Trophoblast cell (in vitro differentiated cells and primary cell): ENCODE results near the gene CEP164.

Source experiments
- DNase-seq, 2 donors: peaks; one replicate each; pipeline ENCODE4 v3.0.0-alpha.2; 2016
- H2AFZ ChIP-seq: 2 replicates; pipeline ENCODE4 v1.6.1; 2013; ENCODE audit warnings: low read length, moderate library complexity, mild to moderate bottlenecking; ENCODE audit not compliant: insufficient read depth, poor library complexity
- H2AK5ac ChIP-seq: 2 replicates; pipeline ENCODE4 v1.6.1; 2013; ENCODE audit warnings: mild to moderate bottlenecking, low read length
- H2BK120ac ChIP-seq: 2 replicates; pipeline ENCODE4 v1.6.1; 2013; ENCODE audit warnings: low read length, mild to moderate bottlenecking, moderate library complexity; ENCODE audit not compliant: insufficient read depth, poor library complexity
- H2BK12ac ChIP-seq: 2 replicates; pipeline ENCODE4 v1.6.1; 2013; ENCODE audit warnings: mild to moderate bottlenecking, low read length, moderate library complexity
- H2BK5ac ChIP-seq: 2 replicates; pipeline ENCODE4 v1.6.1; 2013; ENCODE audit warnings: low read length, low read depth, moderate library complexity, mild to moderate bottlenecking; ENCODE audit not compliant: poor library complexity
- H3K14ac ChIP-seq: 2 replicates; pipeline ENCODE4 v1.6.1; 2013; ENCODE audit warnings: mild to moderate bottlenecking, low read length
- H3K18ac ChIP-seq: 2 replicates; pipeline ENCODE4 v1.6.1; 2013; ENCODE audit warnings: mild to moderate bottlenecking, low read length
- H3K23ac ChIP-seq: 2 replicates; pipeline ENCODE4 v1.6.1; 2013; ENCODE audit warnings: low read length
- H3K27ac ChIP-seq: 2 replicates; pipeline ENCODE4 v1.5.1; 2013; ENCODE audit warnings: low read depth, mild to moderate bottlenecking, inconsistent platforms, low read length, moderate library complexity
- H3K27me3 ChIP-seq: 2 replicates; pipeline ENCODE4 v1.6.1; 2013; ENCODE audit warnings: inconsistent platforms, mild to moderate bottlenecking, low read length, moderate library complexity; ENCODE audit not compliant: insufficient read depth
- H3K36me3 ChIP-seq, 2 experiments: 1 replicate in 1 of 2; 2 replicates in 1 of 2; pipeline ENCODE4 v1.6.1; 2013; ENCODE audit warnings: low read length in 2 of 2, mild to moderate bottlenecking in 2 of 2, moderate library complexity in 1 of 2; ENCODE audit not compliant: insufficient read depth in 2 of 2, control insufficient read depth in 1 of 2
- H3K4ac ChIP-seq: 2 replicates; pipeline ENCODE4 v1.6.1; 2013; ENCODE audit warnings: low read depth, mild to moderate bottlenecking, low read length, moderate library complexity
- H3K4me1 ChIP-seq, 2 experiments: 1 replicate in 1 of 2; 2 replicates in 1 of 2; pipeline ENCODE4 v1.6.1; 2013; ENCODE audit warnings: low read length in 2 of 2, mild to moderate bottlenecking in 2 of 2, moderate library complexity in 1 of 2; ENCODE audit not compliant: insufficient read depth in 2 of 2, control insufficient read depth in 1 of 2
- H3K4me2 ChIP-seq: 2 replicates; pipeline ENCODE4 v1.6.1; 2013; ENCODE audit warnings: inconsistent platforms, mild to moderate bottlenecking, low read length, moderate library complexity
- H3K4me3 ChIP-seq: 2 replicates; pipeline ENCODE4 v1.5.1; 2013; ENCODE audit warnings: mild to moderate bottlenecking, low read depth, low read length, inconsistent platforms
- H3K79me1 ChIP-seq: one replicate; pipeline ENCODE4 v1.6.1; 2013; ENCODE audit warnings: low read length
- H3K79me2 ChIP-seq: 2 replicates; pipeline ENCODE4 v1.6.1; 2013; ENCODE audit warnings: low read length, mild to moderate bottlenecking; ENCODE audit not compliant: control insufficient read depth, insufficient read depth, poor library complexity
- H3K9ac ChIP-seq: 2 replicates; pipeline ENCODE4 v1.6.1; 2013; ENCODE audit warnings: mild to moderate bottlenecking, low read length
- H3K9me3 ChIP-seq: 2 replicates; pipeline ENCODE4 v1.6.1; 2013; ENCODE audit warnings: low read depth, mild to moderate bottlenecking, control low read depth, inconsistent platforms, low read length; ENCODE audit not compliant: insufficient read depth
- H4K12ac ChIP-seq: 2 replicates; pipeline ENCODE4 v1.6.1; 2013; ENCODE audit warnings: low read depth, mild to moderate bottlenecking, low read length, moderate library complexity
- H4K8ac ChIP-seq: 2 replicates; pipeline ENCODE4 v1.6.1; 2013; ENCODE audit warnings: low read depth, mild to moderate bottlenecking, low read length, moderate library complexity
- H4K91ac ChIP-seq: one replicate; pipeline ENCODE4 v1.6.1; 2013; ENCODE audit warnings: low read depth, mild to moderate bottlenecking, low read length, moderate library complexity
- WGBS: extraction: QIAGEN DNeasy Blood & Tissue Kit; methylation state at CpG from one replicate; pipeline ENCODE4 v1.1.7; 2013; ENCODE audit warnings: missing lambda C conversion rate; ENCODE audit not compliant: insufficient read length, insufficient coverage; ENCODE audit errors: extremely low coverage; 5-methylcytosine and 5-hydroxymethylcytosine counted together

The CEP164 gene

DNA sequence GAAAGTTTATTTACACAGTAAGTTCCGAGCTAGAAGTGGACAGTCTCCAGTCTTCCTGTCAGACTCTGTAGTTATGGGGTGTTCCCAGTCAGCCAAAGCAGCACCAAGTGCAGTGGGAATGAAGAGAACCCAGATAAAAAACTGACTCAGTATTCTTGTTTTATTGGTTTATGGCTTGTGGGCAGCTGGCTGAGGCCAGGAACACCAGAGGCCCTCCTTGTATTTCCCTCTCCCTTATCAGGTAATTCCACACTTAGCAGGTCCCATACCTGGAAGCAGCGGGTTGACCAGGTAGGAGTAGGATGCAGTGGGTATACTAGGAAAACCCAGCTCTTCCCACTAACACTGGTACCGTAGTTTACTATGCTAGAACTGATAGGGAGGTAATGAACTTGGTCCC is 40.0 kb upstream of the CEP164 start:
- WGBS: no CpG with 5 or more reads among the region's 3 CpGs
- peaks cover 19 to 38% of the 10 kb centered on the region in 2 experiments for H3K36me3 ChIP-seq

DNA sequence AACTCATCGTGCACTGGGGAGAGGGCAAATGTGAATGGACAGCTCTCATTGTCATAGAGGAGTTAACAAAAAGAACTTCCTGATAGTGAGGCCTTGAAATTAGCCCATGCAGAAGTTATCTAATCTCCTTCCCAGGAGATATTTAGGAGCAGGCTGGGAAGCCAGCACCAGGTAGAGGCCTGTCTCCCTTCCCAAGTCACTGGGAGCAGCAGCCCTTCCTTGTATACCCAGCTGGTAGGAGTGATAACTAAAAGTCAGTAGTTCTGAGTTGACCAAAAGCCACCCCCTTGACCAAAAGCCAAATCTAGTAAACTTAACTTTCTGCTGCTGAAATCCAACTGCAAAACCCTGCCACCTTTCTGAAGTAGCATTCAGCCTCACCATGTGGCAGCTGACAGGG is 37.9 kb upstream of the CEP164 start:
- no peak for DNase-seq
- no peak overlapping the region for H3K18ac ChIP-seq
- no peaks in the 10 kb centered on the region for H3K79me2 ChIP-seq
- peaks cover 3 to 6% of the 10 kb centered on the region in 2 experiments for H3K4me1 ChIP-seq
- no peak overlapping the region for H2BK120ac ChIP-seq
- H3K4me3 ChIP-seq: no peak overlapping the region
- H3K36me3 ChIP-seq: peaks cover 15 to 34% of the 10 kb centered on the region in 2 experiments
- no peak overlapping the region for H4K12ac ChIP-seq
- no CpG with 5 or more reads among the region's 1 CpG for WGBS
- H2BK12ac ChIP-seq: no peak overlapping the region
- H3K27ac ChIP-seq: no peak overlapping the region
- no peak overlapping the region for H3K14ac ChIP-seq
- H3K4ac ChIP-seq: no peak overlapping the region
- H3K27me3 ChIP-seq: no peaks in the 10 kb centered on the region
- no peak overlapping the region for H4K8ac ChIP-seq
- no peaks in the 10 kb centered on the region for H3K79me1 ChIP-seq
- no peak overlapping the region for H3K4me2 ChIP-seq
- H2AFZ ChIP-seq: no peak overlapping the region
- no peak overlapping the region for H2AK5ac ChIP-seq
- no peak overlapping the region for H4K91ac ChIP-seq
- no peak overlapping the region for H2BK5ac ChIP-seq
- no peak overlapping the region for H3K9ac ChIP-seq
- no peak overlapping the region for H3K23ac ChIP-seq
- H3K9me3 ChIP-seq: no peaks in the 10 kb centered on the region

More for the DNA sequence above, 40.0 kb upstream of the CEP164 start:
- Histone ChIP-seq H2BK12ac (no peak overlapping the region), H2BK5ac (no peak overlapping the region), H4K8ac (no peak overlapping the region), H3K9me3 (no peaks in the 10 kb centered on the region), H3K27ac (no peak overlapping the region), H3K14ac (no peak overlapping the region), H3K4ac (no peak overlapping the region), H3K9ac (no peak overlapping the region), H3K18ac (no peak overlapping the region), H4K91ac (no peak overlapping the region), H3K4me3 (no peak overlapping the region), H3K4me2 (no peak overlapping the region), H3K23ac (no peak overlapping the region), H2AFZ (no peak overlapping the region), H3K79me1 (no peaks in the 10 kb centered on the region), H3K27me3 (no peaks in the 10 kb centered on the region), H3K4me1 (peaks cover 0 to under 1% of the 10 kb centered on the region in 2 experiments), H2AK5ac (no peak overlapping the region), H2BK120ac (no peak overlapping the region), H4K12ac (no peak overlapping the region), H3K79me2 (no peaks in the 10 kb centered on the region)
- DNase-seq: no peak

DNA sequence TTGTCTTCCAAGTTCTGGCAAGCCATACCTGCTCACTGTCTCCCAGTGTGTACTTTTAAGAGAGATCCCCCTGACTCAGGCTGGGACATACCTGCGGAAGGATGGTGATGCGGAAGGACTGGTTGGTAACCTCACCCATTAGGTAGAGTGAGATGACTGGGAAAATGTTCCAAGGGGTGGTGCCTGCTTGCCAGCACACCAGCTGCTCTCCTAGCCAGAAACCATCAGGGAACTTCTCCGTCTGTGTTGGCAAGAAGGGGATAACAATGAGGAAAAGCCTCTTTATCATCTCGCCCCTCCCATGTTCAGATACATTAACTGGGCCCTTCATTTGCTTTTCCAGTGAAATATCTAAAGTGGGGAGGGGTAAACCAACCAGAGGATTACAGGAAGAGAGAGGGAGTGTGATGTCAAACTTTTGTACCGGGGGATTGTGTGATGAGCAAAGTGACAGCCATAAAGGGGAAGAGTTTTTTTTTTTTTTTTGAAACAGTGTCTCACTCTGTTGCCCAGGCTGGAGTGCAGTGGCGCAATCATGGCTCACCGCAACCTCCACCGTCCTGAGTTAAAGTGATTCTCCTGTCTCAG is 36.8 kb upstream of the CEP164 start, which contains the start of gene BACE1-AS:
BACE1-AS (plus strand) TSS at position 538 of the 588 bp plus-strand sequence.
- Histone ChIP-seq H3K14ac (no peak within 1 kb of the TSS), H4K8ac (no peak within 1 kb of the TSS)

DNA sequence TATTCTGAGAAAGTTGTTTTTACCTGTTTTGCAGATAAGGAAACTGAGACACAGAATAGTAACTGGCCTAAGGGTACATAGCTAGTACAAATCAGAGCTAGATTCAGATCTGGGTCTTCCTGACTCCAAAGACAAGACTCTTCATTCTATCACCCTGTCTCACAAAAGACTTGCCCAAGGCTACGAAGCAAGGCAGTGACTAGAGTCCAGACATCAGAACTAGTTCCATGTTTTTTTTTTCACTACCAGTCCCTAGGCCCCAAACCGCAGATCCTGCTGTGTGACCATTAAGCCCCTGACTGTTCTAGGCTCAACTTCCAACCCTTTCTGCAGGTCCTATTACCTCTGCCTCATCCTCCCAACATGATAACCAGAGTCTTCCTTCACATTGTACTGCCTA is 35.0 kb upstream of the CEP164 start:
- no peak overlapping the region for H3K9ac ChIP-seq
- H3K4ac ChIP-seq: no peak overlapping the region
- no peak overlapping the region for H4K12ac ChIP-seq
- H3K23ac ChIP-seq: no peak overlapping the region
- H4K8ac ChIP-seq: no peak overlapping the region
- no peaks in the 10 kb centered on the region for H3K79me1 ChIP-seq
- H2BK5ac ChIP-seq: no peak overlapping the region
- no peak overlapping the region for H3K4me2 ChIP-seq
- H3K14ac ChIP-seq: no peak overlapping the region
- WGBS: no CpG with 5 or more reads among the region's 2 CpGs
- no peaks in the 10 kb centered on the region for H3K27me3 ChIP-seq
- no peak overlapping the region for H2AFZ ChIP-seq
- no peak overlapping the region for H2AK5ac ChIP-seq
- H3K4me3 ChIP-seq: no peak overlapping the region
- H2BK12ac ChIP-seq: no peak overlapping the region
- H2BK120ac ChIP-seq: no peak overlapping the region
- DNase-seq: peak; percentile 78 to 89
- H3K18ac ChIP-seq: no peak overlapping the region
- H3K27ac ChIP-seq: no peak overlapping the region
- H3K9me3 ChIP-seq: peaks cover 2% of the 10 kb centered on the region
- H3K79me2 ChIP-seq: no peaks in the 10 kb centered on the region
- H3K36me3 ChIP-seq: peaks cover 14 to 33% of the 10 kb centered on the region in 2 experiments
- H4K91ac ChIP-seq: no peak overlapping the region
- H3K4me1 ChIP-seq: peaks cover 3 to 6% of the 10 kb centered on the region in 2 experiments

More for the DNA sequence above, 36.8 kb upstream of the CEP164 start, which contains the start of gene BACE1-AS:
- Histone ChIP-seq H3K79me1 (no peaks in the 10 kb centered on the region), H2AFZ (no peak within 1 kb of the TSS), H3K9ac (no peak within 1 kb of the TSS), H3K9me3 (peaks cover 2% of the 10 kb centered on the region), H3K4me1 (peaks cover 3 to 6% of the 10 kb centered on the region in 2 experiments), H2BK12ac (no peak within 1 kb of the TSS), H3K36me3 (peaks cover 14 to 35% of the 10 kb centered on the region in 2 experiments), H3K27me3 (no peaks in the 10 kb centered on the region), H3K79me2 (no peaks in the 10 kb centered on the region), H2AK5ac (no peak within 1 kb of the TSS), H2BK5ac (no peak within 1 kb of the TSS), H3K4me3 (peak within 1 kb of the TSS; percentile 18), H4K12ac (no peak within 1 kb of the TSS), H2BK120ac (no peak within 1 kb of the TSS), H3K4me2 (no peak within 1 kb of the TSS), H3K23ac (no peak within 1 kb of the TSS), H3K4ac (no peak within 1 kb of the TSS), H4K91ac (no peak within 1 kb of the TSS), H3K18ac (no peak within 1 kb of the TSS), H3K27ac (no peak within 1 kb of the TSS)
- no peak for DNase-seq
- WGBS: no CpG with 5 or more reads among the region's 8 CpGs
